K562 (cell line): ENCODE results near the gene PI16. TPM values are rescaled to one million over a fixed set of nuclear protein-coding genes. Genes with fewer than 3 reads are reported as not detected.

ENCODE experiments used
- BCOR ChIP-seq: fragments of 450-650 bp; IDR thresholded peaks from 2 replicates; pipeline ENCODE4 v1.6.1; 2016
- PHTF2 ChIP-seq: fragments of 250-450 bp; sonication (Bioruptor Pico); IDR thresholded peaks from 2 replicates; pipeline ENCODE4 v1.5.0; 2021; ENCODE audit warnings: mild to moderate bottlenecking
- POLR2AphosphoS5 ChIP-seq: IDR thresholded peaks from 2 replicates; pipeline ENCODE4 v1.6.1; 2011; ENCODE audit warnings: mild to moderate bottlenecking, low read depth, low read length, moderate library complexity; ENCODE audit not compliant: control insufficient read depth, insufficient read depth
- TFAP4 ChIP-seq: sonication (generic); formaldehyde crosslinking; IDR thresholded peaks from 2 replicates; pipeline ENCODE4 v1.8.0; 2022; ENCODE audit warnings: missing genetic modification reagents, mild to moderate bottlenecking, moderate library complexity, borderline replicate concordance
- TFE3 ChIP-seq: fragments of 450-650 bp; formaldehyde crosslinking; IDR thresholded peaks from 2 replicates; pipeline ENCODE4 v1.4.0; 2020; ENCODE audit warnings: mild to moderate bottlenecking, mixed read lengths
- TGIF2 ChIP-seq: sonication (generic); formaldehyde crosslinking; IDR thresholded peaks from 2 replicates; pipeline ENCODE4 v1.8.1; 2022; ENCODE audit warnings: mild to moderate bottlenecking, missing genetic modification reagents, moderate library complexity
- ZNF282 ChIP-seq: sonication (generic); formaldehyde crosslinking; IDR thresholded peaks from 2 replicates; pipeline ENCODE4 v1.8.1; 2023; ENCODE audit warnings: missing genetic modification reagents
- polyA plus RNA-seq, 8 experiments: library from polyadenylated mRNA; depleted of rRNA in 4 of 8; stranded (reverse) in 5 of 8; unstranded in 3 of 8; fragments of >200 nt; fragmentation: Nextera tagmentation in 2 of 8; fragmentation: Illumina TruSeq in 1 of 8; extraction: Ambion mirVana in 2 of 8; extraction: Trizol in 1 of 8; gene quantifications; 2 replicates each; pipeline versions ENCODE4 v1.2.1 to v1.2.3, GENCODE V29; 2011 to 2014; ENCODE audit warnings: inconsistent platforms in 1 of 8, missing spikeins in 1 of 8
- total RNA-seq, 7 experiments: library from RNA; depleted of rRNA in 6 of 7; stranded (reverse); fragments of >200 nt in 6 of 7; fragmentation: Illumina TruSeq in 2 of 7; extraction: Trizol in 2 of 7; gene quantifications; 2 replicates each; pipeline versions ENCODE4 v1.2.1 to v1.2.3, GENCODE V29; 2011 to 2021; ENCODE audit warnings: low replicate concordance in 1 of 7
- TF ChIP-seq, protein P1 (sequence below): fragments of 450-650 bp; IDR thresholded peaks from 2 replicates; pipeline ENCODE4 v1.6.1; 2017; ENCODE audit warnings: mild to moderate bottlenecking, moderate library complexity
- TF ChIP-seq, protein P2 (sequence below), 2 experiments: fragments of 450-650 bp; IDR thresholded peaks; 2 replicates each; pipeline ENCODE4 v1.6.1; 2016; ENCODE audit warnings: mild to moderate bottlenecking in 2 of 2, borderline replicate concordance in 1 of 2, low read depth in 1 of 2, moderate library complexity in 1 of 2
- TF ChIP-seq, protein P3 (sequence below): IDR thresholded peaks from 2 replicates; pipeline ENCODE4 v1.6.1; 2012; ENCODE audit warnings: low read depth, low read length, improper control_type of control experiment, borderline replicate concordance

PI16 gene
- total and polyA plus RNA-seq, 9 of the 15 experiments (the other 6 are each of a cell fraction or from before 2014, with no cell fraction given) = 0.06 to 0.18 TPM; not detected in 7

DNA sequence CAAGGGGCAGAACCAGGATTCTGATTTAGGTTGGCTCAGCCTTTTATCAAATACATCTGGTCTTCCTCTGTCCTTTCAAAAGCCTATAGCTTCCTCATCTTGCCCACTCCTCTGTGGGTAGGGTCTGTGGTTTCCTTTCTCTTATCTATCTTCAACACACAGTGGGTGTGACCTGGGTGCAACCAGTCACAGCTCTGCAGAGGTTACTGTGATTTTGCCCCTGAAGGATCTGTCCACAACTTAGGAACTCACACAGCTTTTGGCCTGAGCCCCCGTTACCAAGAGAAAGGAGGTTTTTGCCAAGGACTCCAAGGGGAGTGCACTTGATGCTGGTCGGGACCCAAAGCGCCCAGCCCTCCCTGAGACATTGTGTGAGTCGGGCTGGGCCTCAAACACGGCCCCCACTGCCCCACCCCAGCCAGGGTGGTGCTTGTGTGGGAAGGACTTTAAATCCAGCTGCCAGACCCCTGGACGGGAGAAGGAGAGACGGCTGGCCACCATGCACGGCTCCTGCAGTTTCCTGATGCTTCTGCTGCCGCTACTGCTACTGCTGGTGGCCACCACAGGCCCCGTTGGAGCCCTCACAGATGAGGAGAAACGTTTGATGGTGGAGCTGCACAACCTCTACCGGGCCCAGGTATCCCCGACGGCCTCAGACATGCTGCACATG lies at the start of gene PI16 (continued):
- TF ChIP-seq, protein P1, sequence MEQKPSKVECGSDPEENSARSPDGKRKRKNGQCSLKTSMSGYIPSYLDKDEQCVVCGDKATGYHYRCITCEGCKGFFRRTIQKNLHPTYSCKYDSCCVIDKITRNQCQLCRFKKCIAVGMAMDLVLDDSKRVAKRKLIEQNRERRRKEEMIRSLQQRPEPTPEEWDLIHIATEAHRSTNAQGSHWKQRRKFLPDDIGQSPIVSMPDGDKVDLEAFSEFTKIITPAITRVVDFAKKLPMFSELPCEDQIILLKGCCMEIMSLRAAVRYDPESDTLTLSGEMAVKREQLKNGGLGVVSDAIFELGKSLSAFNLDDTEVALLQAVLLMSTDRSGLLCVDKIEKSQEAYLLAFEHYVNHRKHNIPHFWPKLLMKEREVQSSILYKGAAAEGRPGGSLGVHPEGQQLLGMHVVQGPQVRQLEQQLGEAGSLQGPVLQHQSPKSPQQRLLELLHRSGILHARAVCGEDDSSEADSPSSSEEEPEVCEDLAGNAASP = no peak
- TF ChIP-seq ZNF282 = no peak
- TF ChIP-seq, protein P2, sequence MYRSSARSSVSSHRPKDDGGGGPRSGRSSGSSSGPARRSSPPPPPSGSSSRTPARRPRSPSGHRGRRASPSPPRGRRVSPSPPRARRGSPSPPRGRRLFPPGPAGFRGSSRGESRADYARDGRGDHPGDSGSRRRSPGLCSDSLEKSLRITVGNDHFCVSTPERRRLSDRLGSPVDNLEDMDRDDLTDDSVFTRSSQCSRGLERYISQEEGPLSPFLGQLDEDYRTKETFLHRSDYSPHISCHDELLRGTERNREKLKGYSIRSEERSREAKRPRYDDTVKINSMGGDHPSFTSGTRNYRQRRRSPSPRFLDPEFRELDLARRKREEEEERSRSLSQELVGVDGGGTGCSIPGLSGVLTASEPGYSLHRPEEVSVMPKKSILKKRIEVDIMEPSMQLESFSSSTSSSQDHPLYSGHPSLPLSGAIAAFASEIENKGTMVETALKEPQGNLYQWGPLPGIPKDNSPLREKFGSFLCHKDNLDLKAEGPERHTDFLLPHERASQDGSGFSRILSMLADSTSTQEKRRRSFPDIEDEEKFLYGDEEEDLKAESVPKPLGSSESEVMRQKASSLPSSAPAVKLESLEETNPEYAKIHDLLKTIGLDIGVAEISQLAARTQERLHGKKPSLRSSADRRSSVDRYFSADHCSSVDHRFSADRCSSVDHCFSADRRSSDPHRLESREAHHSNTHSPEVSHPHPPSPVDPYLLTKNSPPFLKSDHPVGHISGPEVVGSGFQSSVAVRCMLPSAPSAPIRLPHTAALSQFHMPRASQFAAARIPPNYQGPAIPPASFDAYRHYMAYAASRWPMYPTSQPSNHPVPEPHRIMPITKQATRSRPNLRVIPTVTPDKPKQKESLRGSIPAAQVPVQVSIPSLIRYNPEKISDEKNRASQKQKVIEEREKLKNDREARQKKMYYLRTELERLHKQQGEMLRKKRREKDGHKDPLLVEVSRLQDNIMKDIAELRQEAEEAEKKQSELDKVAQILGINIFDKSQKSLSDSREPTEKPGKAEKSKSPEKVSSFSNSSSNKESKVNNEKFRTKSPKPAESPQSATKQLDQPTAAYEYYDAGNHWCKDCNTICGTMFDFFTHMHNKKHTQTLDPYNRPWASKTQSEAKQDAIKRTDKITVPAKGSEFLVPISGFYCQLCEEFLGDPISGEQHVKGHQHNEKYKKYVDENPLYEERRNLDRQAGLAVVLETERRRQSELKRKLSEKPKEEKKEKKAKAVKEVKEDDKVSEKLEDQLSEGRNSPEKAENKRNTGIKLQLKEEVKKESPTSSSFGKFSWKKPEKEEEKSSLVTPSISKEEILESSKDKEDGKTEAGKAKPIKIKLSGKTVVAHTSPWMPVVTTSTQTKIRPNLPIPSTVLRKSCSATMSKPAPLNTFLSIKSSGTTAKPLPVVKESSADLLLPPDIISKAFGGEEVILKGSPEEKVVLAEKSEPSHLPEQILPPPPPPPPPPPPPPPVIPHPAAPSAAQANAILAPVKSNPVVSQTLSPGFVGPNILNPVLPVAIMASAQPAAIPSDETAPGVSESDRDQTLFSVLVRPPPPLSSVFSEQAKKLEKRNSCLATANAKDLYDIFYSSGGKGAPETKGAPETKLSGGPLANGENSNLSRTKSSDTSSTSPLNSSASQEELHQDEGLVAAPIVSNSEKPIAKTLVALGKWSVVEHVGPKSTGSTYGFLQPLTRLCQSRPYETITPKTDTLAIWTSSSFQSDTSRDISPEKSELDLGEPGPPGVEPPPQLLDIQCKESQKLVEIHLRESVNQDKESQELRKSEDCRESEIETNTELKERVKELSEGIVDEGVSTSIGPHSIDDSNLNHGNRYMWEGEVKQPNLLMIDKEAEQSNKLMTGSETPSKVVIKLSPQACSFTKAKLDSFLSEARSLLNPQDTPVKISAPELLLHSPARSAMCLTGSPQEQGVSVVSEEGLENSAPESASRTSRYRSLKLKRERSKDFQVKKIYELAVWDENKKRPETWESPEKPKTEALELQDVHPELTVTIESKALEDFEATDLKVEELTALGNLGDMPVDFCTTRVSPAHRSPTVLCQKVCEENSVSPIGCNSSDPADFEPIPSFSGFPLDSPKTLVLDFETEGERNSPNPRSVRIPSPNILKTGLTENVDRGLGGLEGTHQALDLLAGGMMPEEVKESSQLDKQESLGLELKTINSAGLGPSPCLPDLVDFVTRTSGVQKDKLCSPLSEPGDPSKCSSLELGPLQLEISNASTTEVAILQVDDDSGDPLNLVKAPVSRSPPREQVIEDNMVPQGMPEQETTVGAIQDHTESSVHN (IDR thresholded peaks at IDR 0.05; ENCODE audit: borderline replicate concordance in 1 of 2, low read depth in 1 of 2) = 0 out of 4 replicates have a peak, but pooled peaks of 1 of the 2 experiments have one; percentile 57
- TF ChIP-seq, protein P3, sequence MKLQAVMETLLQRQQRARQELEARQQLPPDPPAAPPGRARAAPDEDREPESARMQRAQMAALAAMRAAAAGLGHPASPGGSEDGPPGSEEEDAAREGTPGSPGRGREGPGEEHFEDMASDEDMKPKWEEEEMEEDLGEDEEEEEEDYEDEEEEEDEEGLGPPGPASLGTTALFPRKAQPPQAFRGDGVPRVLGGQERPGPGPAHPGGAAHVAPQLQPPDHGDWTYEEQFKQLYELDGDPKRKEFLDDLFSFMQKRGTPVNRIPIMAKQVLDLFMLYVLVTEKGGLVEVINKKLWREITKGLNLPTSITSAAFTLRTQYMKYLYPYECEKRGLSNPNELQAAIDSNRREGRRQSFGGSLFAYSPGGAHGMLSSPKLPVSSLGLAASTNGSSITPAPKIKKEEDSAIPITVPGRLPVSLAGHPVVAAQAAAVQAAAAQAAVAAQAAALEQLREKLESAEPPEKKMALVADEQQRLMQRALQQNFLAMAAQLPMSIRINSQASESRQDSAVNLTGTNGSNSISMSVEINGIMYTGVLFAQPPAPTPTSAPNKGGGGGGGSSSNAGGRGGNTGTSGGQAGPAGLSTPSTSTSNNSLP = peak; percentile 52; the same call in 1 of the 2 replicates
- no peak for TF ChIP-seq TGIF2 (CRISPR knock-in tag)
- TF ChIP-seq PHTF2 (CRISPR knock-in tag) = 0 out of 2 replicates have a peak, but pooled peaks have one; percentile 35
- peak; percentile 91 for TF ChIP-seq POLR2AphosphoS5
- peak; percentile 15; the same call in 1 of the 2 replicates for TF ChIP-seq TFAP4 (CRISPR knock-in tag)
- no peak for TF ChIP-seq TFE3 (CRISPR knock-in tag)
- TF ChIP-seq BCOR = peak; percentile 77; the same call in 1 of the 2 replicates
